GM19372 (cell line): Measurements from ENCODE around the gene ARSH.
"Not testable (repeated sequence)": the region's sequence is repeated elsewhere in the genome, so short reads cannot be mapped to it uniquely, and the experiment has no call there.

Experiments used
- ATAC-seq: cut with Tn5 transposase; IDR thresholded peaks from one replicate; pipeline ENCODE4 v1.9.1; 2021; ENCODE audit warnings: mild to moderate bottlenecking, low read depth, moderate library complexity; ENCODE audit not compliant: unreplicated experiment

Gene ARSH, protein sequence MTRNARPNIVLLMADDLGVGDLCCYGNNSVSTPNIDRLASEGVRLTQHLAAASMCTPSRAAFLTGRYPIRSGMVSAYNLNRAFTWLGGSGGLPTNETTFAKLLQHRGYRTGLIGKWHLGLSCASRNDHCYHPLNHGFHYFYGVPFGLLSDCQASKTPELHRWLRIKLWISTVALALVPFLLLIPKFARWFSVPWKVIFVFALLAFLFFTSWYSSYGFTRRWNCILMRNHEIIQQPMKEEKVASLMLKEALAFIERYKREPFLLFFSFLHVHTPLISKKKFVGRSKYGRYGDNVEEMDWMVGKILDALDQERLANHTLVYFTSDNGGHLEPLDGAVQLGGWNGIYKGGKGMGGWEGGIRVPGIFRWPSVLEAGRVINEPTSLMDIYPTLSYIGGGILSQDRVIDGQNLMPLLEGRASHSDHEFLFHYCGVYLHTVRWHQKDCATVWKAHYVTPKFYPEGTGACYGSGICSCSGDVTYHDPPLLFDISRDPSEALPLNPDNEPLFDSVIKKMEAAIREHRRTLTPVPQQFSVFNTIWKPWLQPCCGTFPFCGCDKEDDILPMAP

DNA sequence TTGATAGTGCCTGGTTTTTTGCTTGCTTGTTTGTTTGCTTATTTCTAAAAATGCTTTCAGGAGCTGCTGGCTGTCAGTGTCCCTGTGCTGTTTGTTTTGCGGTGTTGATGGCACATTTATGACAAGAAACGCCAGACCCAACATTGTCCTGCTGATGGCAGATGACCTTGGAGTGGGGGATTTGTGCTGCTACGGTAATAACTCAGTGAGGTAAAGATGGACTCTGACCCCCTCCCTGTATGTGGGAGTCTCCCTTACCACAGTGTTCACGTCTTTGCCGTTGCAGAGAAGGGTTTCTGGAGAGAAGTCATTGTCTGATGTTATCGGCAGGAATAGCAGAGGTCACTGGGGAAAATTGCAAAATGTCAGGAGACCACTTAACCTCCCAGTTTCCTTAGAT lies at the start of gene ARSH:
Gene ARSH, plus strand, starts transcription at position 52 of the 400 bp plus-strand sequence. Its CDS starts 67 bp downstream, at position 119.
- no peak for ATAC-seq

DNA sequence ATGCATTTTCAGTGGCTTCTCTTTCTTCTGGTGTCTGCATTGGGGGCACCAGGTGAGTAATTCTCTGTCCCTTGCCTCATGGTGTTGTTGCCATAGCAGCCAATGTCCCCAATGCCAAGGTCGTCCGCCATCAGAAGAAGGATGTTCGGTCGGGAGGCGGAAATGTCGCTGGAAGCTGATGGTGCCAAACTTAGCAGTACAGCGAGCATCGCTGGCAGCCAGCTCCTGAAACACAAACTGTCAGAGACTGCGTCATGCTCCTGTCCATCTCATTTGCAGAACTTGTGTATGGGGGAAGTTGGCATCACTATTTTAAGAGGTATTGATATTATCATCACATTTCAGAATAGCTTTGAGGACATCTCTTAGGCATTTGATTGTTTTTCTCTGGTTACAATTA lies 48.1 kb upstream of the ARSH start:
- no peak for ATAC-seq

DNA sequence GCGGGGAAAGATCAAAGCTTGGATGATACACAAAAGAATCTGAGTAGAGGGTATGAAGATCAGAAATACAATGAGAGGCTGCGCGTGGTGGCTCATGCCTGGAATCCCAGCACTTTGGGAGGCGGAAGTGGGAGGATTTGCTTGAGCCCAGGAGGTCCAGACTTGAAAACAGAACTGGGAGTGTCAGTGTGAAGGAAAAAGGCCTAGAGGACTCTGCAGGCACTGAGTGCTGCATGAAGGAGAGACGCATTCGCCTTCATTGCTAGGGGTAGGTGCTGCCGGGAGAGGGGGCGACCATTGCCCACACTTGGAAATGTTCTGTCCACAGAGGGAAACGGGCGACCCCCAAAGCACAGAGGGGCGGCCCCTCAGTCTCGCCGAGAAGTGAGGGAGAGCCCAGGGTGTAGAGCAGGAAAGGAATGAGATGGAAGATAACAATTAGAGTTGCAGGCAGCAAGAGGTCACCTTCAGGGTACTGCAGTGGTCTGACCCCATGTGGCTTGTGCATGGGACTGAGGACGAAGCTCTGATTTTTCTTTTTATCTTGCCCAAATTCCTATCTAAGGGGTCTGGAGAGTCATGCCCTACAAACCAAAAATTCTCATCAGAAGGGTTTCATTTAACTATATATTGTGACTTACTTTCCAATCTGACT lies 45.4 kb upstream of the ARSH start:
- no peak for ATAC-seq

DNA sequence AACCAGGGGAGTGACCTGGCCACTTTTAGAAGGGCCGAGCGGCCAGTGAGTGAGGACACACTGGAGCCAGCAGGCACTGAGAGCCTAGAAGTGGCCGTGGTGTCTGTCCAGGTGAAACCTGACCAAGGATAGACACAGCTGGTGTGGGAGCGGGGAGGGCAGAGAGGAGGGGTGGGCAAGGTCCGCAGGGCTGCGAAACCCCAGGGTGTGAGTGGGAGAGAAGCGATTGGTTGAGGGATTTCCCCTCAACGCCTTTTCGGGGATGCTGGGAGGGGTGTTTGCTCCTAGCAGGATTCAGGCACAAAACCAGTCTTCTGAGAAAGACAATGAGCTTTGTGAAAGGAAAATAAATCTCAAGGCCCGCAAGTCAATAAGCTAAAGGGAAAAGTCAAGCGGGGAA lies 44.0 kb upstream of the ARSH start:
- no peak for ATAC-seq

DNA sequence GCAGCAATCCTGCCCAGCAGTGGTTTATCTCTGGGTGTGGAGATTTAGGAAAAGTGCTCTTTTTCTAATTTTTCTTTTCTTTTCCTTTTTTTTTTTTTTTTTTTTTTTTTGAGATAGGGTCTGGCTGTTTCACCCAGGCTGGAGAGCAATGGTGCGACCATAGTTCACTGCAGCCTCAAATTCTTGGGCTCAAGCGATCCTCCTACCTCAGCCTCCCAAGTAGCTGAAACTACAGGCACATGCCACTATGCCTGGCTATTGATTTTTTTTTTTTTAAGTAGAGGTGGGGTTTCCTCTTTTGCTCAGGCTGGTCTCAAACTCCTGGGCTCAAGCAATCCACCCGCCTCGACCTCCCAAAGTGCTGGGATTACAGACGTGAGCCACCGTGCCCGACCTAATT lies 42.9 kb upstream of the ARSH start:
- not testable (repeated sequence) for ATAC-seq

DNA sequence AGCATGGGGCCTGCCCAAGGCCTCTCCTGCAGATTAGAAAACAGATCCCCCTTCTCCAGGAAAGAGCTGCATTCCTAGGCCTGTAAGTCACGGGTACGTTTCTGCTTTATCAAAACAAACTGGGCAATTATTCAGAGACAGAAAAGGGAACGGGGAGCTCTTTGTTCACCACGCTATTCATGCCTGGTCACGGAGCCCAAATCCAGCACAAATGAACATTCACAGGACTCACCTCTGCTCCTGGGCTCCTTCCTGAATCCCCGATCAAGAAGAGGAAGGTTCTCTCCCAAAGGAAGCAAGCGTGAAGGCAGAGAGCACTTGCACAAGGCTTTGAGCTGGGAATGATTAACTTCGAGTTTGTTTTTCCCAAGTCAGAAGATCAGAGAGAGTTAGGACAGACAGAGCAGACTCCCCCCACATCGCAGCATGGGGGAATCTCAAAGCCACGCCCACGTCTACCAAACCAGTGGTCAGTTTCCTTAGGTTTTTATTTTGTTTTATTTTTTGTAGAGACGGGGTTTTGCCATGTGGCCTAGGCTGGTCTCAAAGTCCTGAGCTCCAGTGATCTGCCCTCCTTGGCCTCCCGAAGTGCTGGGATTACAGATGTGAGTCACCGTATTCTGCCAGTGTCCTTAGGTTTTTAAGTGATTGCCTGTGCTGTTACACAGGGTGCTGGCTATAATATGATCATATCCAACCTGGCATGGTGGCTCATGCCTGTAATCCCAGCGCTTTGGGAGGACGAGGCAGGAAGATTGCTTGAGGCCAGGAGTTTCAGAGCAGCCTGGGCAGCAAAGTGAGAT lies 42.2 kb upstream of the ARSH start:
- not testable (repeated sequence) for ATAC-seq

DNA sequence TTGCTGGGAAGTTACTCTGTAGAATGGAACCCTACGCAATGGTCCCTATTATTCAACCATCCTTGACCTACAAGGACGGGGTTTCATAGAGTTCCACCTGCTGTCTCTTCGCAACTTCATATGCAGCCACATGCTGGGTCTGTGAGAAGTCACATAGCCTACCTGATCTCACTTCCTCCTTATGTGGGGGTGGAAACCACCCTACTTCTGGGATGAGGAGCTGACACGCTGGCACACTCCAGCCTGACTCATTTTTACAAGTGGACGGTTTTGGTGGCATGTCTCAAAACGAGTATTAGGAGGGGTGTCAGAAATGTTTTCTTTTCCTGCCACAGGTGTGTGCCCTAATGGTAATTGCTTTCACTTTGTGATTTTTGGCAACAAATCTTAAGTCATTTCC lies 40.4 kb upstream of the ARSH start:
- no peak for ATAC-seq

DNA sequence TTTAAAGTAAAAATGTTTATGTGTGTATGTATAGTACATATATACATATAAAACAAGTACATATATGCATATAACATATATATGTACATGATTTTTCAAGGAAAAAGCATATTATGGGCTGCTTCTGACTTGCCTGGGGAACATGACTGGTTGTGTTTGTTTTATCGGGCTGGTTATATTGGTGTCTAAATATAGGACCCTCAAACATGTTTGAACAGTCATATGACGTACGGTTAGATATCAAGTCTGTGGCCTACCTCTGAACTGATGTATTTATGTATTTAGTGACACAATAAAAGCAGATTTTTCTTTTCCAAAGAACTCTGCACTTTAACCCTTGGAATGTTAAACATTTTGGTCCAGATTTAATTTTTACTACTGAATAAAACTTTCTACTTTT lies 39.3 kb upstream of the ARSH start:
- no peak for ATAC-seq

DNA sequence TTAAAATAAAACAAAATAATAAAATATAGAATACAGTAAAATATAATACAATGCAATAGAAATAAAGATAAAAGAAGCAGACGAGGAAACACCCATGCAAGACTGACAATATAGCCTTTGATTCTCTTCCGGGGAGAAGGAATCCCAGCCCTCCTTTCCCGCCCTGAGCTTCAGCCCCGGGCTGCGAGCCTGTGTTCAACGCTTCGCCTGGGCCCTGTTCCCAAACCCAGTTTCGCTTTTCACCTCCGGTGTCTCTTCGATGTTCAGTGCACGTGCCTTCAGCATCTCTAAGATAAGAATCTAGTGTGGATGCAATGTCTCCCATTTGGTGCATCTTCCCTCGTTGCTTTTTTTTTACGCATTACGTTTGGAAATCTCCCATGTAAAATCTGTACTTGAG lies 38.8 kb upstream of the ARSH start:
- no peak for ATAC-seq

DNA sequence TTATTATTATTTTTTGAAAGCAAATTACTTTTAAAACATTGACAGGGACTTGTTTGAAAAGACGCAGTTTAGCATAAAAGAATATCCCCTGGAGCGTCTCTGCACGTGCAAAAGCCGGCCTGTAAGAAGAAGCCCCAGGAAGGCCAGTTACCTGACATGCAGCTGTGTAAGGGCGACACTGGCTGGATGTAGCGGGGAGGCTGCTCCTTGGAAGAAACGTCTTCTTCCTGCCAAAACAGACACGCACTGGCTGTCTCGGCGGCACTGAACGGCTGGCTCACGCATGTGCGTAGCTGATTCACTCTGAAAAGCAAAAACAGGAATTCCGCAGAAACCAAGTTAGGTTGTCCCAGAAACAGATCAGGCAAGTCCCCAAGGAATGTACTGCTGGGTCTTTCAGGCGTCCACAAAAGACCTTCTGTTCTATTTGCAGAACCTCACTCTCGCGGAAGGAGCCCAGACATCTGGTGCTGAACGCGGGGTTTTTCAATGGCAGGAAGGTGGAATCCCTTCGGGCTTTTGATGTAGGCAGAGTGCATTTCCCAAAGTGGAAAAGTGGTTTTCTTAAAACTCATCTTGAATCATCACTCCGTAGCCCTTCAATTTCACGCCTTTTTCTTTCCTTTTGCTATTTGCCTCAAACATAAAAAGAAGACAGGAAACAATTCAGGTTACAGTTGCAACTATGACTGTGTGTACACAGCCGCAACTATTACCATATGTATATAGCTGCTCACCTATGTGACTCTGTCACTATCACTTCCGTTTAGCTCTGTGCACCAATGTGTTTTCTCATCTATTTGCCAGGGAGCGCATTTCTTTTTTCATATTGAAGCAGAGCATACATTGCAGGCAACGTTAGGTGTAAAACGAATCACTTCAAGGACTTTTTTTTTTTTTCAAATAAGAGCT lies 38.1 kb upstream of the ARSH start:
- peak; percentile 84 for ATAC-seq

DNA sequence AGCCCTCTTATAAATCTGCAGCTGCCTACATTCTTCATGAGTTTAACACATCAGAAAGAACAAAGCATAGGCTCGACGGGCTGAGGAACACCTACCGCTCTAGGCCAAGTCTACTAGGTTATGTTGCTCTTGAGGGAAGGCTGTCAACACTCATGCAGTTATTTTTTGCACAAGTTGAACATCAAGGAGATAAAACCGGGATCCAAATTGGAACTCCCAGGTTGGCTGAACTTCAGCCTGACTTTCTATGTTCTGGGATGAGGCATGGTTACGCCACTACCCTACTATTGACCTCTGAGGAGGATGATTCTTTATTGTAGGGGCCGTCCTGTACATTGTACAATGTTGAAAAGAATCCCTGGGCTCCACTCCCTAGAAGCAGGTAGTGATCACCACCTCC lies 37.3 kb upstream of the ARSH start:
- no peak for ATAC-seq

DNA sequence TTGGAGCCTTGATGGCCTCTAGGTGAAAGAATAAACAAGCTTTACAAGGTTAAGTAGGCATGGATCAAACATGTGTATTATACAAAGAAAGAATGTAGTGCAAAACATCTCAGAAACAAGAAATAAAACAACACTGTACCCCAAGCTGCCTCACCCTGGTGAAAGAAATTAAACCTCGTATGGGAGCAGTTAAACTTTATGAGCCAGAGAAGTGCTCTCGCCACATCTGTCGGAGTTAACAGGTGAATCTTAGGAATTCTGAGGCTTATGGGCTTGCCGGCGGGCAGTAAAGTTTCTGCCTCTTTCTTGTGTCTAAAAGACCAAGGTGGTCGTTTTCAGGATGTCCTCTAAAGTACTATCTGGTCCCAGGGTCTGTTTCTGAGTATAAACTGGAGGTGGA lies 34.0 kb upstream of the ARSH start:
- ATAC-seq = no peak

DNA sequence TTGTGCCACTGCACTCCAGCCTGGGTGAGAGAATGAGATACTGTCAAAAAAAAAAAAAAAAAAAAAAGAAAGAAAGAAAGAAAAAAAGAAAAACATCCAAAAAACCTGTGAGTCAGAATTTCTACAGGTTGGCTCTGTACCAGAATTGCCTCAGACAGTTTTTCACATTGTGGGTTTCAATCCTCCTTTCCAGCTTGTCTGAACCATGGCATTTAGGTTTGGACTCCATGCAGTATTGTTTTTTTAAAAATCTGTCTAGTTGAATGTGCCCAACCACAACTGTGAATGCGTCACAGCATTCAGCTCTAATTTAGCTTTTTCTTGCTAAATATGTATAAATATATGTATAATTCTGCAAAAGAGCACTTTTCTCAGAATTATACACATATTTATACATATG lies 31.4 kb upstream of the ARSH start:
- ATAC-seq = no peak

DNA sequence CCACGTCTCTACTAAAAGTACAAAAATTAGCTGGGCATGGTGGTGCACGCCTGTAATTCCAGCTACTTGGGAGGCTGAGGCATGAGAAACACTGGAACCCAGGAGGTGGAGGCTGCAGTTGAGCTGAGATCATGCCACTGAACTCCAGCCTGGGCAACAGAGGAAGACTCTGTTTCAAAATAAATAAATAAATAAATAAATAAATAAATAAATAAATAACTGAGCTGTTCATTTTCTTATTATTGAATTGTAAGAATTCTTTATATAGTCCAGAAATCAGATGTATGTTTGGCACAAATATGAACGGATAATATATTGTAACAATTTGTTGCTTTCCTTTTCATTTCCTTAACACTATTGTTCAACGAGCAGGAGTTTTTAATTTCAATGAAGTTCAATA lies 27.7 kb upstream of the ARSH start:
- not testable (repeated sequence) for ATAC-seq

DNA sequence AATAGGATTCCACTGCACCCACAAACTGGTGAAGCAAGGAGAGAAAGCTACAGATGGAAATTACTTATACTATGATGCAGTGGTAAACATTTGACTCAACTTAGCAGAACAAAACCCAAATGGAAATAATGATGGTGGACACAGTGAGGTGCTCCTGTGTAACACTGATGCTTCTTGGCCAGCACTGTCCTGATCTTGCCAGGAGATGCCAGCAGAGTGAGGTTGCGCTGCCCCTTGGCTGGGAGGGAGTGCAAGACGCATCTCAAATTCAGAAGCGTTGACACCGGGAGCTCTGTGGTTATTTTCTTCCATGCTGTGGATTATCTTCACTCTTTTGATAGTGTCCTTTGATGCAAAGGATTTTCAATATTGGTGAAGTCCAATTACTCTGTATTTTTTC lies 22.0 kb upstream of the ARSH start:
- ATAC-seq = no peak

DNA sequence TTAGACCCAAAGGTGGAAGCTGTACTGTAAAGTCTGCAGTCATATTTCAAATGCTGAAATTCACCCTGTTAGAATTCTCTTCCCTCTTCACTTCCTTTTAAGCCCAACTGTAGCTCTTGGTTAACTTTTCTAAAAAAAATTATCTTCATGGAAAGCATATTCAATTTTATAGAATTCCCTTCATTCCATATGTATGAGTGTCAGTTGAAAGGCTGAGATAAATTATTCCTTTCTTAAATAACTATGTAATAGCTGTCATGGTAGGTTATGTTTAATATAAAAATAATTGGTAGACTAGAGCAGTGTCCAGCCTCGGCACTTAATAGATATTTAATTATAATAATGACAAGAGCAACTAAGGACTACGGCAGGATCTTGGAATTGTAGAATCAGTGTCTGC lies 16.8 kb upstream of the ARSH start:
- no peak for ATAC-seq

DNA sequence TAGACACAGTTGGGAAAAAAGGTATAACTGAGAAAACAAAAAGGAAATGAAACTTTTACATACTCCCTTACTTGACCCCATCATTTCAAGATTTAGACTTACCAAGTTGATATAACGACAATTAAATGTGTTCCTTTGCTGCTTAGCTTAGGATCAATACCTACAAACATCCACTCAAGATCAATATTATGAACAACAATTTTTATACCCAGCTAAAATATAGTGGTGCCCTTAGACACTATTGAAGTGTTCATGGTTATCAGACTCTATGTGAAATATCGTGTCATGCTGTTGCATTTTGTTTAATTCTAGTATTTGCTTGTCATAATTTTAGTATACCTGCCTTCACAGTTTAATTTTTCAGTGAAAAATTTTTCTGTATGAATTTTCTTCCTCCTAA lies 4.2 kb downstream of the ARSH start:
- no peak for ATAC-seq

DNA sequence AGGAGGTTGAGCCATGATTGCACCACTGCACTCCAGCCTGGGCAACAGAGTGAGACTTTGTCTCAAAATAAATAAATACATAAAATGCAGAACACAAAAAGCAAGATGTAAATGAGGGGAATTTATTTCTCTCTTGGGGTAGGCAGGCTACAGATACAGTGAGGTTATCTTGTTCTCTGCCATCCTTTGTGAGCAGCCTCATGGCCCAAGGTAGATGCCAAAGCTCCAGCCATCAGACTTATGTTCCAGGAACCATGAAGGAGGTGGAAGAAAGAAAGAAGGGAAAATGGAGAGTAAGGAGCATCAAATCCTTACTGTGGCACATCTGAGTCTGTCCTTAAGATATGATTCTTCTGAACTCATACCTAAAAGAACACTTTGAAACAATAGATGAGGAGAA lies 11.1 kb downstream of the ARSH start:
- no peak for ATAC-seq

DNA sequence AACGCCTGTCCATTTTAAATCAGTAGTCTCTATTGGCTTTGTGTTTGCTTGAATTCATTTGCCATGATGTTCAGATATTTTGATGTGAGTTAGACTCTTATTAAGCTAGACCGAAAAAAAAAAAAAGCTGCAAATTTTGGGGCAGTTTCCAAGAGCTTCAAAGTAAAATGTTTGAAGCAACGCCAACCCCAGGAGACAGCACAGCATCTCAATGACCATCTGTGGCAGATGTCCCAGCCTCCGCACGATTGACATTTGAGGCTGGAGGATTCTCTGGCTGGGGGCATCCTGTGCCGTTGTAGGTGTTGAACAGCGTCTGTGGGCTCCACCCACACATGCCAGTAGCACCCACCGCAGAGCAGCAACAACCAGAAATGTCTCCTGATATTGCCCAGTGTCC lies 17.8 kb downstream of the ARSH start:
- ATAC-seq = no peak
